GM12892 (cell line): ENCODE results near the gene KLF16.
A peak's percentile ranks its signal among the peaks of the same experiment; 100 is the strongest.

Experiments
- DNase-seq: peaks from one replicate; pipeline ENCODE4 v3.0.0; 2011; ENCODE audit not compliant: insufficient read length
- FAIRE-seq: peaks from 2 replicates; lab custom pipeline; 2011; peaks lifted over from hg19 to GRCh38; lab: Jason Lieb, UNC
- POLR2A ChIP-seq: IDR thresholded peaks from 2 replicates; pipeline ENCODE4 v1.6.1; 2011; ENCODE audit warnings: low read depth, low read length, control low read depth
- POLR2AphosphoS5 ChIP-seq: IDR thresholded peaks from 2 replicates; pipeline ENCODE4 v1.6.1; 2011; ENCODE audit warnings: low read depth, low read length, control low read depth
- TAF1 ChIP-seq: IDR thresholded peaks from 2 replicates; pipeline ENCODE4 v1.6.1; 2011; ENCODE audit warnings: low read depth, mild to moderate bottlenecking, control low read depth, low read length, borderline replicate concordance

KLF16 gene

DNA sequence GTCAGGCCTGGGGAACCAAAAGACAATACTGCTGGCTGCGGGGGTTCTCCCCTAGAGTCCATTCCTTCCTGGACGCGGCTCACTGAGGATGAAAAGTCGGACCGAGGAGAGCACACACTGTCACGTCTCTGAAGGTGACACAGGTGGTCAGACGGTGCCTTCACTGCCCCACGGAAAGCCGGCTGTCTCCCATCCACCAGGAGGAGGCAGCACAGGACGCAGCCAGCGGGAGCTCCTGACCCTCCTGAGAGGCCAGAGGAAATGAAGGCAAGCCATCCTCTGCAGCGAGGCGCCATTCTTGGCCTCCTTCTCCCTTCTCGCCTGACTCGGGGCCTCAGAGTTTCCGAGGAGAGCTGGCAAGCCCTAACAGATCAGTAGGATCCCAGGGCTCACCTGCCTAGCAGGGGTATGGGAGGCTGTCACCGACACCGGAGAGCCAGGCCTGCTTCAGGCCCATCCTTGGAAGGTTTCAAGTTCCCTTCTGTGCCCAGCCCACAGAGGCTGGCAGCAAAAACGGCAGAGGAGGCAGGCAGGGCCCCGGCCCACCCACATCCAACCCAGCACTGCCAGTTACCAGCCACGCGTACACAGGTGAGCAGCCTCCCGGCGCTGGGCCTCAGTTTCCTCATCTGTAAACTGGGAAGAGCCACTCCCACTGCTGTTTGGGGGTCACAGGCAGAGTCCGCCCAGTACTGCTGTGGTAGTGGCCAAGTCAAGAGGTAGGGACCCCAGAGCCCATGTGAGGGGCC is 19.6 kb downstream of the KLF16 start:
- DNase-seq, result no peak
- FAIRE-seq, result no peak
- TF ChIP-seq TAF1, result no peak
- TF ChIP-seq POLR2A, result no peak
- no peak for TF ChIP-seq POLR2AphosphoS5

DNA sequence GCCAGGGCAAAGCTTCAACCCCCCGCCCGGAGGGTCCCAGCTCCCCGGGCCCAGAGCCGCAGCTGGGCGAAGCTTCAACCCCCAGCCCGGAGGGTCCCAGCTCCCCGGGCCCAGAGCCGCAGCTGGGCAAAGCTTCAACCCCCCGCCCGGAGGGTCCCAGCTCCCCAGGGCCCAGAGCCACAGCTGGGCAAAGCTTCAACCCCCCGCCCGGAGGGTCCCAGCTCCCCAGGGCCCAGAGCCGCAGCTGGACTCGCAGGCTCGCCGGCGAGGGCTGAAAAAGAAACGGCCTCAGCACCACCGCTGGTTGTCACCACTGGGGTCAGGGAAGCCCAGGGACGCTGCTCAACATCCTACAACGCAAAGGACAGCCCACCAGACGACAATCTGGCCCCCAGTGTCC is 20.3 kb downstream of the KLF16 start:
- TF ChIP-seq POLR2A (no peak), TAF1 (no peak), POLR2AphosphoS5 (no peak; the same call in 1 of the 2 replicates)
- DNase-seq, result no peak
- FAIRE-seq, result no peak

DNA sequence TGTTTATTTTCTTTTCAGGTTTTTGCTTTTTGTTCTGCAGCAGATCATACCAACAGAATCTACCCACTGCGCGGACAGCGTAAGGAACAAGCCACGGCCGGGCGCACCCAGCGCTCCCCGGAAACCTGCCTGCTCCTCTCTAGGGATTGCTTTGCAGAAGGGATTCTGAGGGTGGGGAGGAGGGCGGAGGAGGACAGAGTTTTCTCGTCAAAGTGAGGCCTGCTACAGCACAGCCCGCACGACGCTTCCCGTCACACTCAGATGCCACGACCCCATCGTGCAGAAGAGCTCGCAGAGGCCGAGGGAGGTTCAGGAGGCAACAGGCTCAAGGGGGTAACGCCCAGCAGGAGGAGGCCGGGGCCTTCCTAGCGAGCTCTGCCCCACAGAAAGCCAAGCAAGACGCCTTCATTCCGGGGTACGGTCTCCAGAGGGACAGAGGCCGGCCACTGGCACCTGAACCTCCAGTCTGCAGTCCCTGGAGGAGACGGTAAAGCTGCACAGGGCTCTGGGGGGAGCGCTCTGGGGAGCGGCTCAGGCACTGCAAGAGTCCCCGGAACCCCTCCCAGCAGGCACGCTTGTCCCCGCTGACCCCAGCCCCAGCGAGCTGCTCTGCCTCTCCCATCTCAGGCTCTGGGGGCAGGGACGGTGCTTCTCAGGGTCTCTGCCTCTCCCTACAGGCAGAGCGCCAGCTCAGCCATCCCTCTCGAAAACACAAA is 22.0 kb downstream of the KLF16 start:
- DNase-seq, result no peak
- no peak for TF ChIP-seq TAF1
- TF ChIP-seq POLR2A, result no peak
- TF ChIP-seq POLR2AphosphoS5, result no peak
- FAIRE-seq, result no peak

DNA sequence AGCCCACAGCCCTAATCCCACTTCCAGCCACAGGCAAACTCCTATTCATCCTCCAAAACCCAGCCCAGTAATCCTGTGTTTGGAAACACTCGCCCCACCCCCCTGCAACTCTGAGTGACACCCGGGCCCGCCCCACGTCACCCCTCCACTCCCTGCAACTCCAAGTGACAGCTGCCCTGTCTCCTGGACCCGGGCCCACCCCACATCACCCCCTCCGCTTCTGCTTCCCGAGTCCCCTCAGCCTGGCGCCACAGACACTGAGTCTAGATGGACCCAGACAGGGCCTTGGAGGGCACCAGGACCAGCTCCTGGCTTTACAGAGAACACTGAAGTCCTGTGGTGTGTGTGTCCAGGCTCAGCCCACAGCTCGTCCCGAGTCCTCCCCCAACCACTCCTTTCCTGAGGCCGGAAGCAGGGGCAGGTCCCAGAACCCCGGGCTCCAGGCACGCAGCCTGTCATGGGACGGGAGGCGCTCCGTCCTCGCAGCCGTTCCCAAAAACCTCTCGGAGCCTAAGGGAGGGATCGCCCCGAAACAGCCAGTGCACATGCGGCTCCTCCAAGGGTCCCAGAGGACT is 22.8 kb downstream of the KLF16 start:
- no peak for DNase-seq
- FAIRE-seq, result no peak

DNA sequence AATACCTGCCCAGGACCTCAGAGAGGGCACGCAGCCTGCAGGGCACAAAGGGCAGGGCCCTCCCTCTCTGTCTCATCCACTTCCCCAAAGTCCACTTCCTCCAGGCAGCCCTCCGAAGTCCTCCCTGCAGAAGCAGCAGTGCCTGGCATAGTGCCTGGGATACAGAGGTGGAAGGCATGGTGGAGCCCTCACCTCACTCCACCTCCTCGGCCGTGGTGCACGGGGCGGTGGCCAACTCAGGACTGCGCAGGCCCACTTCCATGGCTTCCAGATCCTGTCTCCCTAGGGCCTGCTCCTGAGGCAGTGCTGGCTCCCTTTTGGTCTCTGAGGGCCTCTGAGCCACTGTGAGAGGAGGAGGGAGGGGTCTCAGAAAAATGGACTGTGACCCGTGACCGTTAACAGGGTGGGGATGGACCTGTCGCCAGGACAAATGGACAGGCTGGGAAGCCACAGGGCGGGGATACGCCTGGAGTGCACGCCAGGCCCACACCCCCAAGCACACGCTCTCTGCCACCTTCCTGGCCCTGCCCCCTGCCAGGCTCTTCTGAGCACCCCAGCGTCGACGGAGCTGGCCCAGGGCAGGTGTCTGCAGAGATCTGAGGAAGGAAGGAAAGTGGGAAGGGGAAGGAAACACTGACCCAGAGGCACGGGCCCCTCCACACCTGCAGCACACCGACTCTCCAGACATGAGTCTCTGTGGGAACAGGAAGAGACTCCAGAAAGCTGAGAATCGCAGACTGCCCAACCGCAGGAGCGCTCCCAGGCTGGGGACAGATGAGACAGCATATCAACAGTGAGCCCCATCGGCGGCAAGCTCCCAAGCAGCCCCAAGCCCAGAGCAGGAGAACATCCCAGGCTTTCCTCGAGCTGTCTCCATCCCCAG is 23.5 kb downstream of the KLF16 start:
- FAIRE-seq (no peak), DNase-seq (no peak)
- no peak for TF ChIP-seq TAF1
- no peak for TF ChIP-seq POLR2AphosphoS5
- no peak for TF ChIP-seq POLR2A

More for the DNA sequence above, 22.8 kb downstream of the KLF16 start:
- TF ChIP-seq POLR2AphosphoS5, result no peak
- TF ChIP-seq TAF1, result no peak
- no peak for TF ChIP-seq POLR2A

DNA sequence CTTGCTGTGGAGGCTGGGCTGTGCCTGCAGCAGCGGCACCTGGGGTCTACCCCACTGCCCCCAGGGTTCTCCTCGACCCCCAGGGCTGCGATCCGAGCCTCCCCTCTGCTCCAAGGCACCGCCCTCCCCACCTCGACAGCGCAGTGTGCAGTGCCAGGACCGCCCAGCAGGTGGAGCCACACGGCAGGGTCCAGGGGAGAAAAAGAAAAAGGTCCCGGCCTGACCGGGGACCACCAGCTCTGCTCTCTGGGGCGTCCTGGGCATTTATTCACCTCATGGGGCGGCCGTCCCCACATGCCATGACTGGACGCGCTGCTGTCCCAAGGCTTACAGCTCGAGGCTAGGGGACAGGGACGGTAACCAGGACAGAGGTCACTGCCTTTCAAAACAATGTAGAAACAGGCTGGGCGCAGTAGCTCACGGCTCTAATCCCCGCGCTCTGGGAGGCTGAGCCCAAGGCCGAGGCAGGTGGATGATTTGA is 25.7 kb downstream of the KLF16 start:
- FAIRE-seq (peak; percentile 90), DNase-seq (peak; percentile 94)

DNA sequence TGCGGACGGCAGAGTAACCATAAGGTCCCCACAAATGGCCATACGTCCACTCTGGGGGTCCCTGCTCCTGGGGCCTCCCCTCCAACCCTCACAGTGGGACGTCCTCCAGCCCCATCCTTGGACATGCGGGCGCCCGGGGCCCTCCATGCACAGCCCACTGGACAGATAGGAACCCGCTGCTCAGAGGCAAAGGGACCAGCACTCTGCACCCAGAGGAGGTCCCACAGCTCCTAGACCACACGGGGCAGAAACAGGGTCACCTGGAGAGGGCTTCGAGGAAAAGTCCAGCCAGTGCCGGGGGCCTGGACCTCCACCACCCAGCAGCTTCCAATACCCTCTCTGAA is 26.2 kb downstream of the KLF16 start:
- DNase-seq (no peak), FAIRE-seq (no peak)
- no peak for TF ChIP-seq TAF1
- no peak for TF ChIP-seq POLR2AphosphoS5
- no peak for TF ChIP-seq POLR2A

More for the DNA sequence above, 25.7 kb downstream of the KLF16 start:
- TF ChIP-seq POLR2A, result no peak
- no peak for TF ChIP-seq TAF1
- 0 out of 2 replicates have a peak, but pooled peaks have one; percentile 29 for TF ChIP-seq POLR2AphosphoS5

DNA sequence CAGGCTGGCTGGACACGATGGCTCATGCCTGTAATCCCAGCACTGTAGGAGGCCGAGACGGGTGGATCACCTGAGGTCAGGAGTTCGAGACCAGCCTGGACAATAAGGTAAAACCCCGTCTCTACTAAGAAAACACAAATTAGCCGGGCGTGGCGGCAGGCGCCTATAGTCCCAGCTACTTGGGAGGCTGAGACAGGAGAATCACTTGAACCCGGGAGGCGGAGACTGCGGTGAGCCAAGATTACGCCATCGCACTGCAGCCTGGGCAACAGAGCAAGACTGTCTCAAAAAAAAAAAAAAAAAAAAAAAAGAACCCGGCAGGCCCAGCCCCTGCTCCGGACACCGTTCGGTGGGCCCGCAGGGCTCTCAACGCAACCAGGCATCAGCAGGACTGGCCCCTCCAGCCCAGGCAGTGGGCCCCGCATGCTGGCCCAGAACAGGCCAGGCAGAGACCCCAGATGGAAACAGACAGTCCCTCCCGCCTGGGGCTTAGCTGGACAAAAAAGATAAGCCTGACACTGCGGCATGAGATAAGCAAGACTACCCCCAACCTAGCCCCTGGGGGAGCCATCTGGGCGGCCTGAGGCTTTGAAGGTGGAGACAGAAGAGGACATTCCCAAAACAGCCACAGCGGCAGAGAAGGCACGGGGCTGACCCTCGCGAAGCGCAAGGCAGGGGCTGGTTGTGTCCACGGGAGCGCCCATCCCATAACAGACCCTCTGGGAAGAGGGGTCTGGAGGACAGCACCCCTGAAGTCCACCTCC is 26.7 kb downstream of the KLF16 start:
- FAIRE-seq (no peak), DNase-seq (no peak)
- TF ChIP-seq TAF1 (no peak), POLR2A (no peak), POLR2AphosphoS5 (no peak)

DNA sequence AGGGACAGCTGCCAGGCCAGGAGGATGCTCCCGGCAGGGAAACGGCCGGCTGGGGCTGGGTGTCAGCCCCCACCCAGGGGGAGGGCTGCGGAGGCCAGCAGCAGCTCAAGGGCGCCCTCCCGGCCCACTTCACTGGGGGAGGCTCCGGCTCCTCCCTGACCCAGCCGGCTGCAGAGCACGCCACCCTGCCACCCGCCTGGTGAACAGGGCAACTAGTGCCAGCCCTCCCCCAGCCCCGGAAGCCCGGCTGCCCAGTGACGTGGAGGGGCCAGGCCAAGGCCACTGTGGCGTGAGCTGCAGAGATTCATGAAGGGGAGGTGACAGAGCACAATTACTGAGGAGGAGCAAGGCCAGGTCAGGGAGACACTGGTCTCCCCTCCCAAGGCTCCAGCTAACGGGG is 29.8 kb downstream of the KLF16 start:
- DNase-seq (no peak), FAIRE-seq (no peak)
- no peak for TF ChIP-seq POLR2A
- no peak for TF ChIP-seq POLR2AphosphoS5
- no peak for TF ChIP-seq TAF1

GRCh38 chr19:1832046-1832663 is 31.2 kb downstream of the KLF16 start:
- TF ChIP-seq TAF1, result no peak
- no peak for TF ChIP-seq POLR2AphosphoS5
- TF ChIP-seq POLR2A, result no peak
- FAIRE-seq, result no peak
- no peak for DNase-seq

GRCh38 chr19:1830978-1831377 is 32.4 kb downstream of the KLF16 start:
- no peak for TF ChIP-seq POLR2AphosphoS5
- no peak for TF ChIP-seq POLR2A
- TF ChIP-seq TAF1, result no peak
- FAIRE-seq (no peak), DNase-seq (no peak)
